ENCODE data around the gene TACR2. TPM values are rescaled to one million over a fixed set of nuclear protein-coding genes. Genes with fewer than 3 reads are reported as not detected.

TACR2 gene
- total and polyA plus RNA-seq, 2 of the 13 experiments (the other 11 are each of a cell fraction or from before 2014, with no cell fraction given) = 0.04 TPM; not detected in 1

DNA sequence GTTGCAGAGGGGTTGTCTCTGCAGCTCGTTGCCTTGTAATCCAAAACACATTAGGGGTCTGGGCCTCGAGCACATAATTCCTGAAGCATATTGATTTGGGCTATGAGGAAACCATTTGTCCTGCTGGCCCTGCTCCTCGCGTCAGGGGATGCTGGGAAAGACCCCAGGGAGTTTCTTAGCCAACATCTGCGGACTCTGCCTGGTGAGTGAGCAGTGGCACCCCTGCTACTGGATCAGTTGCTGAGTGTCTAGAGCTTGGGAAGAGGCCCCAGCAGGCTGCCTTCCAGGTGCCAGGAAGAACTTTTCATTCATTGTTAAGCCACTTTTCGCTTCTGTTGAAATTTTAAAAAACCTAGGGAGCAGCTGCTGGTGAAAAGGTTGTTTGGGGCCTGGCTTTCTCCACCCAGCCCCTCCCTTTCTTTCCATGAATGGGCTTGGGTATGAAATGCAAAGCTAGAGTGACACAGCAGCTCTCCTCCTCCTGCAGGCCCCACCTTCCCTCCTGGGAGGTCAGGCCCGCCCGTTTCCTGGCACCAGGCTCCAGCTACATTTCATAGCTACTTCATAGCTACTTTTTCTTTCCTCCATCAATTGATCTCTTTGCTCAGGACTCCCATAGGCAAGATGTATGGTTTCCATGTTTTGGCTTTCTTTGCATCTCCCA lies 26.8 kb downstream of the TACR2 start:
- Histone ChIP-seq H3K36me3 (replicated peaks in 1 of 2; ENCODE audit: control insufficient read depth in 1 of 2, insufficient read depth in 2 of 2, low read length in 2 of 2) (no peaks in the 10 kb centered on the region), H2AFZ (ENCODE audit: low read length) (no peak overlapping the region), H3K9ac (ENCODE audit: insufficient read depth, low read depth, low read length) (no peak overlapping the region), H3K9me3 (ENCODE audit: low read length) (no peaks in the 10 kb centered on the region), H3K4me1 (ENCODE audit: insufficient read depth, low read length) (peaks cover 16% of the 10 kb centered on the region), H3K27ac (ENCODE audit: extremely low read length, insufficient read depth, low read length) (no peak overlapping the region), H3K27me3 (ENCODE audit: control insufficient read depth in 1 of 2, insufficient read depth in 2 of 2, low read length in 2 of 2) (no peaks in the 10 kb centered on the region; a peak in 1 of 5 replicates), H3K4me2 (ENCODE audit: low read depth, low read length) (no peak overlapping the region), H3K4me3 (replicated peaks in 1 of 3; ENCODE audit: insufficient read depth in 1 of 3, low read depth in 2 of 3, low read length in 3 of 3) (no peak overlapping the region), H4K20me1 (ENCODE audit: insufficient read depth, low read length) (no peaks in the 10 kb centered on the region), H3K79me2 (ENCODE audit: insufficient read depth, low read length) (no peaks in the 10 kb centered on the region)
- FAIRE-seq = no peak
- CTCF ChIA-PET (ENCODE audit: low intra/inter-chr PET ratio, low total read pairs) = interaction anchor here (4.4 kb wide), 1 partner anchor 153 kb away, joined by 34 read pairs; no protein-coding TSS in a partner anchor
- no peak for ATAC-seq
- WGBS (ENCODE audit: low lambda C conversion rate) = 25% methylated on average over 5 of the region's 8 CpGs
- POLR2A ChIA-PET = no interaction called here
- TF ChIP-seq ZNF12 (CRISPR knock-in tag; IDR thresholded peaks at IDR 0.05) (no peak), ZNF75D (CRISPR knock-in tag; IDR thresholded peaks at IDR 0.05; ENCODE audit: borderline replicate concordance) (no peak), SRSF1 (optimal IDR thresholded peaks at IDR 0.05; ENCODE audit: low read depth, low read length) (no peak), ZNF225 (CRISPR knock-in tag; IDR thresholded peaks at IDR 0.05) (no peak), ATF7-NPFF (CRISPR knock-in tag; IDR thresholded peaks at IDR 0.05; ENCODE audit: low read depth) (no peak), ZNF263 (CRISPR knock-in tag; IDR thresholded peaks at IDR 0.05) (no peak), HOXA5 (CRISPR knock-in tag; IDR thresholded peaks at IDR 0.05) (no peak), JUND (CRISPR knock-in tag; IDR thresholded peaks at IDR 0.05) (no peak), SAP130 (CRISPR knock-in tag; IDR thresholded peaks at IDR 0.05; ENCODE audit: low read depth) (no peak), MIER2 (CRISPR knock-in tag; IDR thresholded peaks at IDR 0.05) (no peak), ZNF253 (CRISPR knock-in tag; IDR thresholded peaks at IDR 0.05; ENCODE audit: borderline replicate concordance) (no peak), GATAD2A (CRISPR knock-in tag; IDR thresholded peaks at IDR 0.05) (no peak), NFATC3 (CRISPR knock-in tag; IDR thresholded peaks at IDR 0.05) (no peak), TBX3 (IDR thresholded peaks at IDR 0.05; ENCODE audit: borderline replicate concordance) (no peak), SIX4 (CRISPR knock-in tag; IDR thresholded peaks at IDR 0.05) (no peak), SRSF4 (IDR thresholded peaks at IDR 0.05; ENCODE audit: low read depth, low read length, poor library complexity, severe bottlenecking) (no peak), ZNF460 (CRISPR knock-in tag; IDR thresholded peaks at IDR 0.05; ENCODE audit: borderline replicate concordance) (no peak), IRX3 (CRISPR knock-in tag; IDR thresholded peaks at IDR 0.05; ENCODE audit: borderline replicate concordance, low read depth) (no peak), ARNT2 (CRISPR knock-in tag; IDR thresholded peaks at IDR 0.05; ENCODE audit: low read depth) (no peak)
- TF ChIP-seq, protein P1, sequence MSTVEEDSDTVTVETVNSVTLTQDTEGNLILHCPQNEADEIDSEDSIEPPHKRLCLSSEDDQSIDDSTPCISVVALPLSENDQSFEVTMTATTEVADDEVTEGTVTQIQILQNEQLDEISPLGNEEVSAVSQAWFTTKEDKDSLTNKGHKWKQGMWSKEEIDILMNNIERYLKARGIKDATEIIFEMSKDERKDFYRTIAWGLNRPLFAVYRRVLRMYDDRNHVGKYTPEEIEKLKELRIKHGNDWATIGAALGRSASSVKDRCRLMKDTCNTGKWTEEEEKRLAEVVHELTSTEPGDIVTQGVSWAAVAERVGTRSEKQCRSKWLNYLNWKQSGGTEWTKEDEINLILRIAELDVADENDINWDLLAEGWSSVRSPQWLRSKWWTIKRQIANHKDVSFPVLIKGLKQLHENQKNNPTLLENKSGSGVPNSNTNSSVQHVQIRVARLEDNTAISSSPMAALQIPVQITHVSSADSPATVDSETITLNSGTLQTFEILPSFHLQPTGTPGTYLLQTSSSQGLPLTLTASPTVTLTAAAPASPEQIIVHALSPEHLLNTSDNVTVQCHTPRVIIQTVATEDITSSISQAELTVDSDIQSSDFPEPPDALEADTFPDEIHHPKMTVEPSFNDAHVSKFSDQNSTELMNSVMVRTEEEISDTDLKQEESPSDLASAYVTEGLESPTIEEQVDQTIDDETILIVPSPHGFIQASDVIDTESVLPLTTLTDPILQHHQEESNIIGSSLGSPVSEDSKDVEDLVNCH (CRISPR knock-in tag; IDR thresholded peaks at IDR 0.05) = no peak
- in situ Hi-C loops (cut with HindIII; ENCODE audit: extremely low pct_ligation_motif_present, low pct_unique_long_range_greater_than_20kb) = loop anchor here (5.0 kb wide), 1 partner anchor 153 kb away; no protein-coding TSS in a partner anchor
- no TSS peak for BruUV-seq (replicated peaks)
- DNase-seq (ENCODE audit: low spot score) = no peak
- intact Hi-C loops (cut with micrococcal nuclease; ENCODE audit: unreplicated experiment) = no loop called here

All from HepG2 (cell line).